SK-N-DZ (cell line): Measurements from ENCODE around the gene SCAMP3.

Experiments used
- DNase-seq: peaks from one replicate; pipeline ENCODE4 v3.0.0-alpha.2; 2015; ENCODE audit warnings: low spot score

Gene SCAMP3

DNA sequence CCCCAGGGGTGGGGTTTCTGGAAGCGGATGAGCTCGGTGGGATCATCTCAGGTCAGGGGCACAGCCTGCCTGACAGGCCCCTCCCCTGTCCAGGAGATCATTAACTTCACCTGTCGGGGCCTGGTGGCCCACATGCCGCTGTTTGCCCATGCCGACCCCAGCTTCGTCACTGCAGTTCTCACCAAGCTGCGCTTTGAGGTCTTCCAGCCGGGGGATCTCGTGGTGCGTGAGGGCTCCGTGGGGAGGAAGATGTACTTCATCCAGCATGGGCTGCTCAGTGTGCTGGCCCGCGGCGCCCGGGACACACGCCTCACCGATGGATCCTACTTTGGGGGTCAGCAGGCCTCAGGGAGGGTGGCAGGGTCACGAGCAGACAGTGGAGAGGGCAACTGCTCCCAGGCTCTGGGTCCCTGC lies 23.5 kb upstream of the SCAMP3 start:
- DNase-seq = no peak

DNA sequence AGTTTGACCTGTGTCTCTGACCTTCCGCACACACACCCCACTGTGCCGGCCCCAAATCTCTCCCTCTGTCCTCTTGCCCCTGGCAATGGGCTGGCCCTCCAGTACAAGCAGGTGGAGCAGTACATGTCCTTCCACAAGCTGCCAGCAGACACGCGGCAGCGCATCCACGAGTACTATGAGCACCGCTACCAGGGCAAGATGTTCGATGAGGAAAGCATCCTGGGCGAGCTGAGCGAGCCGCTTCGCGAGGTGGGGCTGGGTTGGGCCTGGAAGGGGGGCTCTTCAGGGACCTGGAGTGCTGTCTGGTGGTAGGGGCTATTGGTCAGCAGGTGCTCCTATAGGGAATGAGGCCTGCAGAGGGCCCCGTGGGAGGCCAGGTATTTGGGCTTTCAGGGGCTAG lies 22.9 kb upstream of the SCAMP3 start:
- DNase-seq = no peak

DNA sequence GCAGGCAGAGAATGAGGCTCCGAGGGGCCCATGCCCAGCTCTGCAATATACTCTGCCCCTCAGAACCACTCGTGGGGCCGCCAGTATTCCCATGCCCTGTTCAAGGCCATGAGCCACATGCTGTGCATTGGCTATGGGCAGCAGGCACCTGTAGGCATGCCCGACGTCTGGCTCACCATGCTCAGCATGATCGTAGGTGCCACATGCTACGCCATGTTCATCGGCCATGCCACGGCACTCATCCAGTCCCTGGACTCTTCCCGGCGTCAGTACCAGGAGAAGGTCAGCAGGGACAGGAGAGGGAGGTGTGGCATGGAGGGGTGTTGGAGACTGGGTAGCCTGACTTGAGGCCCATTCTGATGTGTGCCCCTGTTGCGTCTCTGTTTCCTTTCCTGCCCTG lies 22.3 kb upstream of the SCAMP3 start:
- no peak for DNase-seq

DNA sequence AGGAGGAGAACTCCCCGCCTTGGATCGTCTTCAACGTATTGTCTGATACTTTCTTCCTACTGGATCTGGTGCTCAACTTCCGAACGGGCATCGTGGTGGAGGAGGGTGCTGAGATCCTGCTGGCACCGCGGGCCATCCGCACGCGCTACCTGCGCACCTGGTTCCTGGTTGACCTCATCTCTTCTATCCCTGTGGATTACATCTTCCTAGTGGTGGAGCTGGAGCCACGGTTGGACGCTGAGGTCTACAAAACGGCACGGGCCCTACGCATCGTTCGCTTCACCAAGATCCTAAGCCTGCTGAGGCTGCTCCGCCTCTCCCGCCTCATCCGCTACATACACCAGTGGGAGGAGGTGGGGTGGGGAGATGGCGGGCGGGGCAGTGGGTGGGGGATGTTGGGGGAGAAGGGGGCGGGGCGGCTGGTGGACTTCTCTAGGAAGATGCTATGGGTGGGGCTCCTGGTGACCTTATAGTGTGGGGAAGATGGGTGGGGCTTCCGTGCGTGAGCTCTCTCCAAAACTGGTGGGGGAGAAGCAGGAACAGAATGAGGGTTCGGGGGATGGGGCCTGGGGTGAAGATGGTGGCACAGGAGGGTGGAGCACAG lies 20.4 kb upstream of the SCAMP3 start:
- no peak for DNase-seq

DNA sequence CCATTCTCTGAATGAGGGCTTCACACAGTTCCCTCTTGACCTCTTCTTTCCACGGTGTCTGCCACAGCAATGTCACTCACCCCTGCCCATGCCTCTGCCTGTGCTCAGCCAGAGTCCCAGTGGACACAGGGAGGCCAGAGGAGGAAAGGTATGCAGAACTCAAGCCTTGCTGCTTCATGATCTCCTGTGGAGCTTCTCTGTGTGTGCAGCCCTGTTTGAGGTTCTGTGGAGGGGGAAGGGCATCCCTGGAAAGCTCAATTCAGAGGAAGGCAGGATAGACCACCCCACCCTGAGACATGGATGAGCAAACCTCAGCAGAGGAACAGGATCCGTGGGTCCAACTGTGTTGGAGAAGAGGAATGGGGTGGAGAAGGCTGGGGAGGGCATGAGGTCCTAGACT lies 17.1 kb upstream of the SCAMP3 start:
- no peak for DNase-seq

DNA sequence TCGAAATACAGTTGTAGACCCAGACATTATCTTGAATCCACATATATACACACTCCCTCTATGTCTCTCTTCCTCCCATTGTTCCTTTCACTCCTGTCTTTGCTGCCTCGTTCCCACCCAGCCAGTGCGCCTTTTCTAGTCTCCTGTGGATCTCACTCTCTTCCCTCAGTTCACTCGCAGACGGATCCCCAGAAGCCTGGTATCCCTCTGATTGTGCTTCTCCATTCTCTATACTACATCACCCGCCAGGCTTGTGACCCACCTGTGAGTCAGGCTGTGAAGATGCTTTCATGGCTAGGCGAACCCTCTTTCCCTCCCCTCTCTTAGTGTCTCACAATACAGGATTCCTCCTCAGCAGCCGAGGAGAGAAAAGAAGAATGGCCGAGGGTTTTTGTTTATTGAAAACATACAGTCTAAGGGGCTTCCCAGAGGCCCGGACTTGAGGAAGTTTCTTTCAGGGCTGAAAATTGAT lies 16.6 kb upstream of the SCAMP3 start:
- DNase-seq = no peak

DNA sequence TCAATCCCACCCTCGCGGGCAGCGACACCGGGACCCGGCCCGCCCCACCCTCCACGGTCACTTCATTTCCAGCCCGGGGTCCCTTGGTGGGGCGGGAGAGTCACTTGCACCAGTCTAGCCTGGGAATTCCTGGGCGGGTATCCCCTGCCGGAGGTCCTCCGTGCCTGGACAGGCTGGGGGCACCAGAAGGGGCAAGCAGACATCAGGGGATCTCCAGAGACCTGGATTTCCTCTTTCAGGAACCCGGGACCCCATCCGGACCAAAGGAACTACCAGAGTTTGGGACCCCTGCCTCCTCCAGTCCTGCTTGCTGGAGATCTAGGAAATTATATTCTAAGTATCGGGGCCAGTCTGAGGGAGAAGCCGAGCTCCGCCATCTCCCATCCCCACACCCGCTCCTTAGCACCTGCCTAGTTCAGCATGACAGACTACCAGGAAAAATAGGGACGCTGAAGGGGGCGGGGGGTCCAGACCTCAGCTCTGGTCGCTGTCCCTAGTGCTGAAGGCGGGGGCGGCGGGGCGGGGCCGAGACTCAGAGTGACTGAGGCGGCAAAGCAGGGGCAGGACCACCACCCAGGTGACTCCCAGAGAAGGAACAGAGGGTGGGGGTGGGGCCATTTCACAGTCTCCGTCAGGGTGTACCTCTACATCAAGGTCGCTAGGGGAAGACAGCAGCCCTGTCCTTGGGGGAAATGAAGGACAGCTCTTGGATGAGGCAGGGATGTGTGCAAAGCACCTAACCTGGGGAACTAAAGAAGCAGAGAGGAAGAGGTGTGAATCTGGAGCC lies 15.9 kb upstream of the SCAMP3 start:
- peak; percentile 90 for DNase-seq

GRCh38 chr1:155277070-155277901 lies 15.1 kb upstream of the SCAMP3 start, which contains the start of gene HCN3:
HCN3 (plus strand) TSS chr1:155277463; CDS start chr1:155277591, 128 bp downstream.
- peak; percentile 99 for DNase-seq

DNA sequence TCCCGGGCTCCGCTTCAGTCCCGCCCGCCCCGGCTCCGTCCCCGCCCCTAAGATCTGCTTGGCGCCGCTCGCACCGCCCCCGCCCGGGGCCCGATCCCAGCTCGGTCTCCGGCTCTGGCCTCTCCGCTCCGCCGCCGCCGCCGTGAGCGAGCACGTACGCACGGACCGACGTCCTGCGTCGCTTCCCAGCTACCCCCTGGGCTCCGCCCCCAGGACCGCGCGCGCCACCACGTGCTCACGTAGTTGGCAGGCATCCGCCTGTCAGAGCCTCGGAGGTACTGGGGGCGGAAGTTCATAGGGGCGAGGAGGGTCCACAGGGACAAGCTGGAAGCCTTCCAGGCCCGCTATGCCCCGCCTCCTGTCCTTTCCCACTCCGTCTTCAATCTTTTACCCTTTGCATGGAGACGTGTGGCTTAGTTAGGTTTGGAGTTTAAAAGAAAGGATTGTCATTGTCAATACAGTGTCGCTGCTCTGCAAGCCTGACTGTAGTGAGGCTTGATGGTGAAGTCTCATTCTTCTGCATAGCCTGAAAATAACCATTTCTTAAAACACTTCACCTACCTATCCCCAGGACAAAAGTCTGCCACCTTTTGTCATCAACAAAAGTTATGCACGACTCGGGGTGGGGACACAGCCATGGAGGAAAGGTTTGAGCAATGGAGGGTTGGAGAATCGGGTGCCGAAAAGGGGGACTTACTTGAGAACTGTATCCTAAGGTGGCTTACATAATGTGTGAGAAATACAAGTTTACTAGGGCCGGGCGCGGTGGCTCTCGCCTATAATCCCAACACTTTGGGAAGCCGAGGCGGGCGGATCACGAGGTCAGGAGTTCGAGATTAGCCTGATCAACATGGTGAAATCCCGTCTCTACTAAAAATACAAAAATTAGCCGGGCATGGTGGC lies 11.4 kb upstream of the SCAMP3 start, which contains the start of gene CLK2:
CLK2 (minus strand) TSS at position 162 of the 903 bp plus-strand sequence. CDS start 2,527 bp downstream, outside the sequence.
- DNase-seq = peak; percentile 99

- DNase-seq = peak; percentile 75
These were observed 10.5 kb upstream of the SCAMP3 start for GRCh38 chr1:155272466-155273342.

- DNase-seq = no peak
These were observed 7.2 kb upstream of the SCAMP3 start for GRCh38 chr1:155269381-155269780.

DNA sequence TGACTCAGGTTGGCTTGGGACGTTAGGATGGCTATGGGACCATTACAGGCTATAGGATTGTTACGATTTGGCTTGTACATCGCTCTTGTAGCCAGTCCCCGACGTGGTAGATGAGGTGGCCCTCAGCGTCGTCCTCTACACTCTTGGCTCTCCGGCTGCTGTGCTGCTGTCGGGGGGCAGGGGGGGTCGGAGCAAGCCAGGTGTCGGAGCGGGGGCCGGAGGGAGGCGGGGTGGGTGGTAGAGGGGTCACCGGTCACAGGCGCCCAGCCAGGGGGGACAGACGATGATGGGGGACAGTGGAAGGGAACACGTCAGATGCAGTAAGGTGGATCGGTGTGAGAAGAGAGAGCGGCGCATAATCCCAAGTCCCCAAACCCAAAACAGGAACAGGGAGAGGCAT lies 6.5 kb upstream of the SCAMP3 start:
- DNase-seq = no peak

DNA sequence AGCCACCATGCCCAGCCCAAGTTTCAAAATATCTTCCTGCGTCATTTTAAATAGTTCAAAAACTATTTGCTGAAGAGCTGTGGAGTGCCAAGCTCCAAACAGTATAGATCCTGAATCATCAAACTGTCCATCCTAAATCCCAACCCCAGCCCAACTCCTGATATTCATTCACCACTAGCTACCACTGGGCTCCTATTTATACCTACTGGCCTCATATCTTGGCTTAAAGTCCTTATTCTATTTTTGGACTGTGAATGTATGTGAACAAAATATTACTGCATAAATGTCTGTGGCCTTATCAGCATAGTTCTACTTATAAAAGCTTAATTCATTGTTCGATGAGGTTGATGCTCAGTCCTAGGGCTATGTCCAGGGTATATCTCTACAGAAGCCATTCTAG lies 5.2 kb upstream of the SCAMP3 start:
- DNase-seq = no peak

DNA sequence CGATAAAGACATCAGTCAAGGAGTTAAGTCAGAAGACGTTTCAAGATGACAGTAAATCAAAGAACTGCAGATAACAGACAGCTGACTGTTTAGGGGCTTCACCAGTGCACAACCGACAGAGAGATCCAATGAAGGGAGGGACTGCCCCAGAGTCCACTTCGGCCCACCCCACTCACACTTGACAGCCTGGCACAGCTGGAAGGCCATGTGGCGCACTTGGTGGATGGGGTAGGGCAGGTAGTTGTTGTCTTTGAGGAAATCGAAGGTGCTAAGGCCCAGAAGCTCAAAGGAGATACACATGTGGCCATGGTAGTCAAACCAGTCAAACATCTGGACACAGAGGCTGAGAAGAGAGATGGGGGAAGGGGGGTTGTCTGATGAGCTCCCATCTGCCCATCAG lies 4.4 kb upstream of the SCAMP3 start:
- DNase-seq = no peak

GRCh38 chr1:155263067-155263466 lies 907 bp upstream of the SCAMP3 start:
- DNase-seq = no peak

DNA sequence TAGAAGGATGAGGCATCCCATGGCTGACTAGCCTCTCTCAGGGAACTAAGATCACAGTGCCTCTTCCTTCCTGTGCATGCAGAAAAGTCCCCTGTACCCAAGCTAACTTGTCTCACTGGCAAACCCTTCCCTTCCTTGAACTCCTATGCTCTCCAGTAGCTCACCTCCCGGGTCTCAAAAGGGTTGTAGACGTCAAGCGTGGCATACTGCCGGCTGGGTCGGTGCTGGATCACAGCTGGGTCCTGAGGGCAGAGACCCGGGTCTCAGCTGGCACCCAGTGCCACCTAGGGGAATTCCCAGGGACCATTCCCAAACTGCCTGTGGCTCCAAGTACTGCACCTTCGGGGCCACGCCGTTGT lies 688 bp downstream of the SCAMP3 start:
- DNase-seq = no peak

DNA sequence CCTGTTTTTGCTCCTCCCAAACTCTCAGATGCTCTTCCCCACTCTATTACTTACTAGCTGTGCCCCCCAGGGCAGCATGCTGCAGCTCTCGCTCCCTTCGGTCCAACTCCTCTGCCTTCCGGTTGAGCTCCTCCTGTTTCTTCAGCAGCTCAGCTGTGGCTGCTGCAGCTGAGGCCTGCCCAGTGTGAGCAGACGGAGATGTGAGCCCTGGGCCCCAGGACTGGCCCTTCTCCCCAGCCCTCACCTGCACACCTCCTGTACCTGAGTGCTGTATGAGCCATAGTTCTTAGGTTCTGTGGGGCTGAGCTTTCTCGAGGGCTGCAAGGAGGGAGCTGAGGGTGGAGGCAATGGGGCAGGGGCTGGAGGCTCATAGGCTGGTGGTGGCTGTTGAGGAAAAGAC lies 1.9 kb downstream of the SCAMP3 start:
- no peak for DNase-seq

- no peak for DNase-seq
These were observed 5.9 kb downstream of the SCAMP3 start for GRCh38 chr1:155256058-155256852.
